NB4 (cell line): ENCODE measurements around the gene FAM78B.

Experiments used
- DNase-seq: peaks from one replicate; pipeline ENCODE4 v3.0.0; 2010; ENCODE audit warnings: low read depth
- H3K4me3 ChIP-seq: one replicate; pipeline ENCODE4 v1.5.1; 2011; ENCODE audit warnings: mild to moderate bottlenecking, low read depth, low read length, moderate library complexity
- MAX ChIP-seq: IDR thresholded peaks from 2 replicates; pipeline ENCODE4 v1.6.1; 2011; ENCODE audit warnings: low read depth, low read length
- MYC ChIP-seq: IDR thresholded peaks from 2 replicates; pipeline ENCODE4 v1.6.1; 2011; ENCODE audit warnings: low read depth, low read length
- POLR2A ChIP-seq: IDR thresholded peaks from 2 replicates; pipeline ENCODE4 v1.6.1; 2011; ENCODE audit warnings: mild to moderate bottlenecking; ENCODE audit not compliant: insufficient read length; ENCODE audit errors: extremely low read depth
- TF ChIP-seq, protein P1 (sequence below): IDR thresholded peaks from one replicate; pipeline ENCODE4 v1.5.1; 2012; ENCODE audit warnings: low read depth, low read length

The FAM78B gene

GRCh38 chr1:166169182-166169581 is 2.4 kb upstream of the FAM78B start:
- no peak for DNase-seq
- H3K4me3 ChIP-seq = no peak overlapping the region
- TF ChIP-seq POLR2A (no peak), MAX (no peak), MYC (no peak)
- TF ChIP-seq, protein P1, sequence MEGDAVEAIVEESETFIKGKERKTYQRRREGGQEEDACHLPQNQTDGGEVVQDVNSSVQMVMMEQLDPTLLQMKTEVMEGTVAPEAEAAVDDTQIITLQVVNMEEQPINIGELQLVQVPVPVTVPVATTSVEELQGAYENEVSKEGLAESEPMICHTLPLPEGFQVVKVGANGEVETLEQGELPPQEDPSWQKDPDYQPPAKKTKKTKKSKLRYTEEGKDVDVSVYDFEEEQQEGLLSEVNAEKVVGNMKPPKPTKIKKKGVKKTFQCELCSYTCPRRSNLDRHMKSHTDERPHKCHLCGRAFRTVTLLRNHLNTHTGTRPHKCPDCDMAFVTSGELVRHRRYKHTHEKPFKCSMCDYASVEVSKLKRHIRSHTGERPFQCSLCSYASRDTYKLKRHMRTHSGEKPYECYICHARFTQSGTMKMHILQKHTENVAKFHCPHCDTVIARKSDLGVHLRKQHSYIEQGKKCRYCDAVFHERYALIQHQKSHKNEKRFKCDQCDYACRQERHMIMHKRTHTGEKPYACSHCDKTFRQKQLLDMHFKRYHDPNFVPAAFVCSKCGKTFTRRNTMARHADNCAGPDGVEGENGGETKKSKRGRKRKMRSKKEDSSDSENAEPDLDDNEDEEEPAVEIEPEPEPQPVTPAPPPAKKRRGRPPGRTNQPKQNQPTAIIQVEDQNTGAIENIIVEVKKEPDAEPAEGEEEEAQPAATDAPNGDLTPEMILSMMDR = no peak

GRCh38 chr1:166167572-166167925 is 748 bp upstream of the FAM78B start:
- DNase-seq = no peak
- no peak overlapping the region for H3K4me3 ChIP-seq
- no peak for TF ChIP-seq MAX
- TF ChIP-seq, protein P1 = no peak
- TF ChIP-seq POLR2A = no peak
- no peak for TF ChIP-seq MYC

DNA sequence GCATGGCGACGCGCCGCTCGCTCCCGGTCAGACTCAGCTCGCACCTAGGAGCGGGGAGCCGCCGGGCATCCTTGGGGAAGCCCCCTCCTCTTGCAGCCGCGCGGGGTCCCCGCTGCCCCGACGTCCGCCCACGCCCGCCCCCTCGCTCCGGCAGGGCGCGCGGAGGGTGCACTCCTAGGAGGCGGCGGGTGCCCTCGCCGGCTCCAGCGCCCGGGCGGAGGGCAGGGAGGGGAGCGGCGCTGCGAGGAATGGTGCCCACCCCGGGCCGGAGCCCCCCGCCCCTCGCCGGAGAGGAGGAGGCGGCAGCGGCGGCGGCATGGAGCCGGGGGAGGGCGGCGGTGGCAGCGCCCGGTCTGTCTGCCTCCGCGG is 488 bp downstream of the FAM78B start:
- H3K4me3 ChIP-seq = no peak overlapping the region
- TF ChIP-seq MYC (no peak), MAX (no peak), POLR2A (no peak)
- TF ChIP-seq, protein P1 = no peak

GRCh38 chr1:166165661-166166328 is 1.0 kb downstream of the FAM78B start:
- TF ChIP-seq, protein P1 = no peak
- TF ChIP-seq MYC = no peak
- no peak for TF ChIP-seq MAX
- TF ChIP-seq POLR2A = no peak
- no peak for DNase-seq
- no peak overlapping the region for H3K4me3 ChIP-seq

More for the DNA sequence above, 488 bp downstream of the FAM78B start:
- DNase-seq = no peak

- TF ChIP-seq, protein P1 = no peak
- TF ChIP-seq MYC (no peak), MAX (no peak)
- no peak overlapping the region for H3K4me3 ChIP-seq
- DNase-seq = no peak
Measured at GRCh38 chr1:166164995-166165660, 1.7 kb downstream of the FAM78B start.
